ENCODE results near the gene MRRF.
A peak's percentile ranks its signal among the peaks of the same experiment; 100 is the strongest.

Gene MRRF

GRCh38 chr9:122239722-122240121 lies 25.0 kb upstream of the MRRF start:
- ChIA-PET POLR2A (no interaction called here), CTCF (no interaction called here)
- no peak overlapping the region for H3K4me3 ChIP-seq (ENCODE audit: control insufficient read depth in 1 of 7, extremely low read depth in 1 of 7, insufficient read depth in 4 of 7, low read depth in 2 of 7, low read length in 6 of 7)
- no peaks in the 10 kb centered on the region for H3K27me3 ChIP-seq (replicated peaks in 2 of 5; ENCODE audit: control insufficient read depth in 4 of 5, insufficient read depth in 5 of 5, low read length in 4 of 5)
- H3K36me3 ChIP-seq (ENCODE audit: control insufficient read depth in 4 of 4, insufficient read depth in 4 of 4, low read length in 3 of 4) = peaks cover 16 to 54% (median 32%) of the 10 kb centered on the region in 4 experiments
- no peak for DNase-seq
- no peak overlapping the region for H3K27ac ChIP-seq (ENCODE audit: insufficient read depth in 1 of 2, low read depth in 1 of 2, low read length in 2 of 2, poor library complexity in 1 of 2, severe bottlenecking in 2 of 2)
- H3K4me1 ChIP-seq (ENCODE audit: control extremely low read depth in 1 of 4, control insufficient read depth in 4 of 4, insufficient read depth in 4 of 4, low read length in 3 of 4) = no peaks in the 10 kb centered on the region
- no peaks in the 10 kb centered on the region for H3K9me3 ChIP-seq (ENCODE audit: control extremely low read depth in 1 of 5, control insufficient read depth in 4 of 5, insufficient read depth in 2 of 5, low read depth in 1 of 5, low read length in 4 of 5)
- WGBS (ENCODE audit: insufficient coverage) = 100% methylated on average over 2 of the region's 5 CpGs

- Histone ChIP-seq H3K4me3 (ENCODE audit: control insufficient read depth in 1 of 7, extremely low read depth in 1 of 7, insufficient read depth in 4 of 7, low read depth in 2 of 7, low read length in 6 of 7) (no peak overlapping the region), H3K4me1 (ENCODE audit: control extremely low read depth in 1 of 4, control insufficient read depth in 4 of 4, insufficient read depth in 4 of 4, low read length in 3 of 4) (no peaks in the 10 kb centered on the region), H3K36me3 (ENCODE audit: control insufficient read depth in 4 of 4, insufficient read depth in 4 of 4, low read length in 3 of 4) (peaks cover 19 to 78% (median 58%) of the 10 kb centered on the region in 4 experiments), H3K27ac (ENCODE audit: insufficient read depth in 1 of 2, low read depth in 1 of 2, low read length in 2 of 2, poor library complexity in 1 of 2, severe bottlenecking in 2 of 2) (peak overlapping the region in 1 of 2 experiments; percentile 16), H3K9me3 (ENCODE audit: control extremely low read depth in 1 of 5, control insufficient read depth in 4 of 5, insufficient read depth in 2 of 5, low read depth in 1 of 5, low read length in 4 of 5) (no peaks in the 10 kb centered on the region), H3K27me3 (replicated peaks in 2 of 5; ENCODE audit: control insufficient read depth in 4 of 5, insufficient read depth in 5 of 5, low read length in 4 of 5) (no peaks in the 10 kb centered on the region)
- 90% methylated on average over 2 of the region's 3 CpGs for WGBS (ENCODE audit: insufficient coverage)
- ChIA-PET POLR2A (no interaction called here), CTCF (interaction anchor here (1.0 to 1.6 kb wide), 3 partner anchors 23 to 119 kb away, joined by 3 to 4 read pairs (median 3); no protein-coding TSS in a partner anchor)
- DNase-seq = peak in 1 of 3 donors; percentile 26
Observed at GRCh38 chr9:122244349-122244748, 20.3 kb upstream of the MRRF start.

GRCh38 chr9:122246666-122247065 lies 18.0 kb upstream of the MRRF start:
- POLR2A ChIA-PET = interaction anchor here (0.7 kb wide), 1 partner anchor 12 kb away, joined by 3 read pairs; no protein-coding TSS in a partner anchor
- no peaks in the 10 kb centered on the region for H3K27me3 ChIP-seq (replicated peaks in 2 of 5; ENCODE audit: control insufficient read depth in 4 of 5, insufficient read depth in 5 of 5, low read length in 4 of 5)
- DNase-seq = no peak
- no peaks in the 10 kb centered on the region for H3K4me1 ChIP-seq (ENCODE audit: control extremely low read depth in 1 of 4, control insufficient read depth in 4 of 4, insufficient read depth in 4 of 4, low read length in 3 of 4)
- CTCF ChIA-PET = interaction anchor here (0.7 kb wide), 1 partner anchor 17 kb away, joined by 3 read pairs; no protein-coding TSS in a partner anchor
- H3K4me3 ChIP-seq (ENCODE audit: control insufficient read depth in 1 of 7, extremely low read depth in 1 of 7, insufficient read depth in 4 of 7, low read depth in 2 of 7, low read length in 6 of 7) = no peak overlapping the region
- peaks cover 13 to 74% (median 56%) of the 10 kb centered on the region in 4 experiments for H3K36me3 ChIP-seq (ENCODE audit: control insufficient read depth in 4 of 4, insufficient read depth in 4 of 4, low read length in 3 of 4)
- 100% methylated on average over 2 of the region's 3 CpGs for WGBS (ENCODE audit: insufficient coverage)
- H3K9me3 ChIP-seq (ENCODE audit: control extremely low read depth in 1 of 5, control insufficient read depth in 4 of 5, insufficient read depth in 2 of 5, low read depth in 1 of 5, low read length in 4 of 5) = no peaks in the 10 kb centered on the region
- no peak overlapping the region for H3K27ac ChIP-seq (ENCODE audit: insufficient read depth in 1 of 2, low read depth in 1 of 2, low read length in 2 of 2, poor library complexity in 1 of 2, severe bottlenecking in 2 of 2)

GRCh38 chr9:122248448-122248865 lies 16.2 kb upstream of the MRRF start:
- Histone ChIP-seq H3K4me1 (ENCODE audit: control extremely low read depth in 1 of 4, control insufficient read depth in 4 of 4, insufficient read depth in 4 of 4, low read length in 3 of 4) (no peaks in the 10 kb centered on the region), H3K27me3 (replicated peaks in 2 of 5; ENCODE audit: control insufficient read depth in 4 of 5, insufficient read depth in 5 of 5, low read length in 4 of 5) (no peaks in the 10 kb centered on the region), H3K36me3 (ENCODE audit: control insufficient read depth in 4 of 4, insufficient read depth in 4 of 4, low read length in 3 of 4) (peaks cover 10 to 74% (median 55%) of the 10 kb centered on the region in 4 experiments), H3K4me3 (ENCODE audit: control insufficient read depth in 1 of 7, extremely low read depth in 1 of 7, insufficient read depth in 4 of 7, low read depth in 2 of 7, low read length in 6 of 7) (no peak overlapping the region), H3K9me3 (ENCODE audit: control extremely low read depth in 1 of 5, control insufficient read depth in 4 of 5, insufficient read depth in 2 of 5, low read depth in 1 of 5, low read length in 4 of 5) (no peaks in the 10 kb centered on the region), H3K27ac (ENCODE audit: insufficient read depth in 1 of 2, low read depth in 1 of 2, low read length in 2 of 2, poor library complexity in 1 of 2, severe bottlenecking in 2 of 2) (no peak overlapping the region)
- DNase-seq = no peak
- ChIA-PET CTCF (no interaction called here), POLR2A (no interaction called here)
- WGBS (ENCODE audit: insufficient coverage) = 96% methylated on average over 4 of the region's 5 CpGs

GRCh38 chr9:122251351-122251750 lies 13.3 kb upstream of the MRRF start:
- ChIA-PET POLR2A (no interaction called here), CTCF (interaction anchor here (1.2 kb wide), 1 partner anchor 128 kb away, joined by 3 read pairs; no protein-coding TSS in a partner anchor)
- no peak for DNase-seq
- H3K36me3 ChIP-seq (ENCODE audit: control insufficient read depth in 4 of 4, insufficient read depth in 4 of 4, low read length in 3 of 4) = peaks cover 9 to 65% (median 47%) of the 10 kb centered on the region in 4 experiments
- no peak overlapping the region for H3K27ac ChIP-seq (ENCODE audit: insufficient read depth in 1 of 2, low read depth in 1 of 2, low read length in 2 of 2, poor library complexity in 1 of 2, severe bottlenecking in 2 of 2)
- no CpG with 5 or more reads among the region's 2 CpGs for WGBS (ENCODE audit: insufficient coverage)
- H3K27me3 ChIP-seq (replicated peaks in 2 of 5; ENCODE audit: control insufficient read depth in 4 of 5, insufficient read depth in 5 of 5, low read length in 4 of 5) = no peaks in the 10 kb centered on the region
- H3K4me1 ChIP-seq (ENCODE audit: control extremely low read depth in 1 of 4, control insufficient read depth in 4 of 4, insufficient read depth in 4 of 4, low read length in 3 of 4) = no peaks in the 10 kb centered on the region
- no peak overlapping the region for H3K4me3 ChIP-seq (ENCODE audit: control insufficient read depth in 1 of 7, extremely low read depth in 1 of 7, insufficient read depth in 4 of 7, low read depth in 2 of 7, low read length in 6 of 7)
- no peaks in the 10 kb centered on the region for H3K9me3 ChIP-seq (ENCODE audit: control extremely low read depth in 1 of 5, control insufficient read depth in 4 of 5, insufficient read depth in 2 of 5, low read depth in 1 of 5, low read length in 4 of 5)

- Histone ChIP-seq H3K4me1 (ENCODE audit: control extremely low read depth in 1 of 4, control insufficient read depth in 4 of 4, insufficient read depth in 4 of 4, low read length in 3 of 4) (no peaks in the 10 kb centered on the region), H3K27me3 (replicated peaks in 2 of 5; ENCODE audit: control insufficient read depth in 4 of 5, insufficient read depth in 5 of 5, low read length in 4 of 5) (no peaks in the 10 kb centered on the region), H3K27ac (ENCODE audit: insufficient read depth in 1 of 2, low read depth in 1 of 2, low read length in 2 of 2, poor library complexity in 1 of 2, severe bottlenecking in 2 of 2) (no peak overlapping the region), H3K36me3 (ENCODE audit: control insufficient read depth in 4 of 4, insufficient read depth in 4 of 4, low read length in 3 of 4) (peaks cover 9 to 60% (median 37%) of the 10 kb centered on the region in 4 experiments), H3K9me3 (ENCODE audit: control extremely low read depth in 1 of 5, control insufficient read depth in 4 of 5, insufficient read depth in 2 of 5, low read depth in 1 of 5, low read length in 4 of 5) (no peaks in the 10 kb centered on the region), H3K4me3 (ENCODE audit: control insufficient read depth in 1 of 7, extremely low read depth in 1 of 7, insufficient read depth in 4 of 7, low read depth in 2 of 7, low read length in 6 of 7) (no peak overlapping the region)
- WGBS (ENCODE audit: insufficient coverage) = 95% methylated on average over 3 of the region's 5 CpGs
- ChIA-PET POLR2A (interaction anchor here (0.7 kb wide), 1 partner anchor 12 kb away, joined by 4 read pairs; no protein-coding TSS in a partner anchor), CTCF (no interaction called here)
- no peak for DNase-seq
Observed at GRCh38 chr9:122252796-122253195, 11.9 kb upstream of the MRRF start.

- ChIA-PET POLR2A (no interaction called here), CTCF (interaction anchor here (0.8 to 2.1 kb wide), 3 partner anchors 10 to 156 kb away, joined by 3 to 6 read pairs (median 4); partner anchors contain the start of genes MRRF and RBM18)
- 100% methylated on average over 2 of the region's 3 CpGs for WGBS (ENCODE audit: insufficient coverage)
- no peaks in the 10 kb centered on the region for H3K27me3 ChIP-seq (replicated peaks in 2 of 5; ENCODE audit: control insufficient read depth in 4 of 5, insufficient read depth in 5 of 5, low read length in 4 of 5)
- peaks cover 8 to 64% (median 41%) of the 10 kb centered on the region in 4 experiments for H3K36me3 ChIP-seq (ENCODE audit: control insufficient read depth in 4 of 4, insufficient read depth in 4 of 4, low read length in 3 of 4)
- peak overlapping the region in 1 of 2 experiments; percentile 37 for H3K27ac ChIP-seq (ENCODE audit: insufficient read depth in 1 of 2, low read depth in 1 of 2, low read length in 2 of 2, poor library complexity in 1 of 2, severe bottlenecking in 2 of 2)
- no peak overlapping the region for H3K4me3 ChIP-seq (ENCODE audit: control insufficient read depth in 1 of 7, extremely low read depth in 1 of 7, insufficient read depth in 4 of 7, low read depth in 2 of 7, low read length in 6 of 7)
- H3K4me1 ChIP-seq (ENCODE audit: control extremely low read depth in 1 of 4, control insufficient read depth in 4 of 4, insufficient read depth in 4 of 4, low read length in 3 of 4) = no peaks in the 10 kb centered on the region
- no peaks in the 10 kb centered on the region for H3K9me3 ChIP-seq (ENCODE audit: control extremely low read depth in 1 of 5, control insufficient read depth in 4 of 5, insufficient read depth in 2 of 5, low read depth in 1 of 5, low read length in 4 of 5)
- no peak for DNase-seq
Observed at GRCh38 chr9:122254761-122255160, 9.9 kb upstream of the MRRF start.
